Hepatocyte (in vitro differentiated cells): ENCODE results near the gene FAM117B. TPM values are rescaled to one million over a fixed set of nuclear protein-coding genes. Genes with fewer than 3 reads are reported as not detected.

Source experiments
- DNase-seq: peaks from one replicate; pipeline ENCODE4 v3.0.0-alpha.2; 2016; ENCODE audit warnings: low spot score
- H2AFZ ChIP-seq: fragments of 200-600 bp; sonication (generic); 2 replicates; pipeline ENCODE4 v1.6.0; 2016; ENCODE audit warnings: antibody characterized with exemption, mild to moderate bottlenecking
- H3K27ac ChIP-seq: fragments of 200-600 bp; sonication (generic); 2 replicates; pipeline ENCODE4 v1.5.1; 2016; ENCODE audit warnings: mild to moderate bottlenecking
- H3K27me3 ChIP-seq: fragments of 200-600 bp; sonication (generic); 2 replicates; pipeline ENCODE4 v1.6.1; 2016
- H3K36me3 ChIP-seq: fragments of 200-600 bp; sonication (generic); replicated peaks from 2 replicates; pipeline ENCODE4 v1.5.1; 2016; ENCODE audit warnings: low read depth; ENCODE audit not compliant: insufficient read depth
- H3K4me1 ChIP-seq: fragments of 200-600 bp; sonication (generic); 2 replicates; pipeline ENCODE4 v1.5.1; 2016; ENCODE audit warnings: mild to moderate bottlenecking, moderate library complexity; ENCODE audit not compliant: insufficient read depth
- H3K4me2 ChIP-seq: fragments of 200-600 bp; sonication (generic); 2 replicates; pipeline ENCODE4 v1.6.0; 2016
- H3K4me3 ChIP-seq: fragments of 200-600 bp; sonication (generic); 2 replicates; pipeline ENCODE4 v1.5.1; 2016; ENCODE audit warnings: mild to moderate bottlenecking
- H3K79me2 ChIP-seq: fragments of 200-600 bp; sonication (generic); 2 replicates; pipeline ENCODE4 v1.6.0; 2017; ENCODE audit warnings: mild to moderate bottlenecking
- H3K9me2 ChIP-seq: fragments of 200-600 bp; sonication (generic); replicated peaks from 2 replicates; pipeline ENCODE4 v1.6.0; 2017; ENCODE audit warnings: mild to moderate bottlenecking; ENCODE audit not compliant: insufficient read depth
- H3K9me3 ChIP-seq: fragments of 200-600 bp; sonication (generic); 2 replicates; pipeline ENCODE4 v1.5.1; 2016; ENCODE audit warnings: low read depth, mild to moderate bottlenecking
- H4K20me1 ChIP-seq: fragments of 200-600 bp; sonication (generic); 2 replicates; pipeline ENCODE4 v1.6.0; 2016; ENCODE audit warnings: mild to moderate bottlenecking; ENCODE audit not compliant: insufficient read depth, poor library complexity, severe bottlenecking
- EZH2 ChIP-seq: fragments of 200-600 bp; sonication (generic); IDR thresholded peaks from 2 replicates; pipeline ENCODE4 v1.6.1; 2016; ENCODE audit warnings: antibody characterized with exemption, mild to moderate bottlenecking, borderline replicate concordance
- EZH2phosphoT487 ChIP-seq: fragments of 200-600 bp; sonication (generic); IDR thresholded peaks from one replicate; pipeline ENCODE4 v1.6.1; 2018; ENCODE audit warnings: antibody characterized with exemption, mild to moderate bottlenecking, low read depth, moderate library complexity; ENCODE audit not compliant: unreplicated experiment, severe bottlenecking
- WGBS: methylation state at CpG from one replicate; pipeline ENCODE4 v1.1.6; 2016; ENCODE audit warnings: low lambda C conversion rate; ENCODE audit errors: missing lambda C conversion rate; 5-methylcytosine and 5-hydroxymethylcytosine counted together
- polyA plus RNA-seq: library from polyadenylated mRNA; unstranded; fragments of >200 nt; fragmentation: Nextera tagmentation; extraction: Ambion mirVana; gene quantifications from 2 replicates; pipeline ENCODE4 v1.2.1, GENCODE V29; 2016
- total RNA-seq: library from RNA; depleted of rRNA; stranded (reverse); fragments of >200 nt; gene quantifications from 2 replicates; pipeline ENCODE4 v1.2.3, GENCODE V29; 2014
- TF ChIP-seq, protein P1 (sequence below): fragments of 200-600 bp; sonication (generic); IDR thresholded peaks from 2 replicates; pipeline ENCODE4 v1.5.1; 2016; ENCODE audit warnings: antibody characterized with exemption, mild to moderate bottlenecking; ENCODE audit not compliant: poor library complexity

Gene FAM117B
- total and polyA plus RNA-seq, 2 experiments from 2014 or later = 9.0 to 13.8 TPM

DNA sequence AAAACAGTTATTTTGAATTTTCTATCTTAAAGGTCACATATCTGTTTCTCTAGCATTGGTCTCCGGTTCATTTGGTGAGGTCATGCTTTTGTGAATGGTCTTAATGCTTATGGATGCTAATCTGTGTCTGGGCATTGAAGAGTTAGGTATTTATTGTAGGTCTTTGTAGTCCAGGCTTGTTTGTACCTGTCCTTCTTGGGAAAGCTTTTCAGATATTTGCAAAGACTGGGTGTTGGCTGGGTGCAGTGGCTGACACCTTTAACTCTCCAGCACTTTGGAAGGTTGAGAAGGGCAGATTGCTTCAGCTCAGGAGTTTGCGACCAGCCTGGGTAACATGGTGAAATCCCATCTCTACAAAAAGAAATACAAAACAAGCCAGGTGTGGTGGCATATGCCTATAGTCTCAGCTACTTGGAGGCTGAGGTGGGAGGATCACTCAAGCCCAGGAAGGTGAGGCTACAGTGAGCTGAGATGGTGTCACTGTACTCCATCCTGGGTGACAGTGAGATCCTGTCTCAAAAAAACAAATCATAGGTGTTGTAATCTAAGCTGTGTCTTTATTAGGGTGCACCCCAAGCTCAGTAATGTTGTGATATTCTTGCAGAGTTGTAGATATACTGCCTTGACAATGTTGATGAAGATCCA lies 82.3 kb downstream of the FAM117B start:
- Histone ChIP-seq H3K9me2 (no peaks in the 10 kb centered on the region), H3K27ac (no peak overlapping the region), H3K27me3 (no peaks in the 10 kb centered on the region), H3K9me3 (peaks cover 4% of the 10 kb centered on the region), H4K20me1 (no peaks in the 10 kb centered on the region), H2AFZ (no peak overlapping the region), H3K4me3 (no peak overlapping the region), H3K79me2 (peaks cover 64% of the 10 kb centered on the region), H3K4me1 (peaks cover 4% of the 10 kb centered on the region), H3K4me2 (no peak overlapping the region), H3K36me3 (no peaks in the 10 kb centered on the region)
- TF ChIP-seq EZH2 (no peak), EZH2phosphoT487 (no peak)
- TF ChIP-seq, protein P1, sequence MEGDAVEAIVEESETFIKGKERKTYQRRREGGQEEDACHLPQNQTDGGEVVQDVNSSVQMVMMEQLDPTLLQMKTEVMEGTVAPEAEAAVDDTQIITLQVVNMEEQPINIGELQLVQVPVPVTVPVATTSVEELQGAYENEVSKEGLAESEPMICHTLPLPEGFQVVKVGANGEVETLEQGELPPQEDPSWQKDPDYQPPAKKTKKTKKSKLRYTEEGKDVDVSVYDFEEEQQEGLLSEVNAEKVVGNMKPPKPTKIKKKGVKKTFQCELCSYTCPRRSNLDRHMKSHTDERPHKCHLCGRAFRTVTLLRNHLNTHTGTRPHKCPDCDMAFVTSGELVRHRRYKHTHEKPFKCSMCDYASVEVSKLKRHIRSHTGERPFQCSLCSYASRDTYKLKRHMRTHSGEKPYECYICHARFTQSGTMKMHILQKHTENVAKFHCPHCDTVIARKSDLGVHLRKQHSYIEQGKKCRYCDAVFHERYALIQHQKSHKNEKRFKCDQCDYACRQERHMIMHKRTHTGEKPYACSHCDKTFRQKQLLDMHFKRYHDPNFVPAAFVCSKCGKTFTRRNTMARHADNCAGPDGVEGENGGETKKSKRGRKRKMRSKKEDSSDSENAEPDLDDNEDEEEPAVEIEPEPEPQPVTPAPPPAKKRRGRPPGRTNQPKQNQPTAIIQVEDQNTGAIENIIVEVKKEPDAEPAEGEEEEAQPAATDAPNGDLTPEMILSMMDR = no peak
- WGBS = 89% methylated on average over 2 of the region's 2 CpGs
- DNase-seq = no peak

DNA sequence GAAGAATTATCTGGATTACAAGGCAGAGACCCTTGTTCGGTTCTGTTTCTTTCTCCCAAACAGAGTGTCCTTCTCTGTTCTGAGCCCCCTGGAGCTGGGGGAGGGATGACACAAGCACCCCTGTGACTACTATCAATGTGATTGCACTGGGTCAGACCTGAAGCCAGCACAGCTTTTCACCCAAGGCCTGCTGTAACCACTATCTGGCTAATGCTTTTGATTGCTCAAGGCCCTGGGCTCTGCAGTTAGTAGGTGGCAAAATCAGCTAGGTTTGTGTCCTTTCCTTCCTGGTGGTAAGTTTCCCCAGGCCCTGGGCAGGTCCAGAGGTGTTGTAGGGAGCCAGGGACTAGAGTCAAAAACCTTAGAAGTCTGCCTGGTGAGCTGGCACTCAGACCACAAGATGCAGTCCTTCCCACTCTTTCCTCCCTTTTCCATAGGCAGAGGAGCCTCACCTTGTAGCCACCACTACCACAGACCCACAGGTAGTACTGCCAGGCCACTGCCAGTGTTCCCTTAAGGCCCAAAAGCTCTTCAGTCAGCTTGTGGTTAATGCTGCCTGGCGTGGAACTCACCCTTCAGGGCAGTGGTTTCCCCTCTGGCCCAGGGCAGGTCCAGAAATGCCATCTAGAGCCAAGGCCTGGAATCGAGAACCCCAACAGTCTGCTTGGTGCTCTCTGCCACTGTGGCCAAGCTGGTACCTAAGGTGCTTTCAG lies 83.0 kb downstream of the FAM117B start:
- peaks cover 4% of the 10 kb centered on the region for H3K4me1 ChIP-seq
- TF ChIP-seq EZH2 = no peak
- TF ChIP-seq, protein P1 = no peak
- TF ChIP-seq EZH2phosphoT487 = no peak
- H3K79me2 ChIP-seq = peaks cover 57% of the 10 kb centered on the region
- WGBS = 97% methylated on average over 3 of the region's 3 CpGs
- peaks cover 4% of the 10 kb centered on the region for H3K9me3 ChIP-seq
- no peak overlapping the region for H3K4me2 ChIP-seq
- no peak overlapping the region for H2AFZ ChIP-seq
- no peak overlapping the region for H3K27ac ChIP-seq
- H3K9me2 ChIP-seq = no peaks in the 10 kb centered on the region
- H3K36me3 ChIP-seq = no peaks in the 10 kb centered on the region
- H3K27me3 ChIP-seq = no peaks in the 10 kb centered on the region
- H3K4me3 ChIP-seq = no peak overlapping the region
- no peak for DNase-seq
- no peaks in the 10 kb centered on the region for H4K20me1 ChIP-seq

DNA sequence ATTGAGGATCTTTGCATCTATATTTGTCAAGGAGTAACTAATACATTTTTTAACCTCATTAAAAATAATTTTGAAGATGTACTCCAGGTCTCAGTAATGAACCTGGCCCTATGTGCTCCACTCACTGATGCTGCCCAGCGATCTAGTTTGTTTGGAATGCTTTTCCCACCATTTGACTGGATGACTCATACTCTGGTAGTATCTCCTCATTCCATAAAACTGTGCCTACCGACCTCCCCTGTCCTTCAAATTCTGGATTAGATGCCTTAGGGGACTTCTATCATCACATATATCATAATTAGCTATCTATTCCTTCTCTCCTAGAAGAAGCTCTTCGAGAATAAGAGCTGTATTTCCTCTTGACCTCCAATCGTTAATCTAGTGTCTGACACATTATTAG lies 83.8 kb downstream of the FAM117B start:
- H3K79me2 ChIP-seq = peaks cover 49% of the 10 kb centered on the region
- WGBS = 49% methylated on average over 4 of the region's 4 CpGs
- DNase-seq = peak; percentile 16

More for the DNA sequence above, 83.8 kb downstream of the FAM117B start:
- Histone ChIP-seq H3K4me1 (peaks cover 4% of the 10 kb centered on the region), H3K36me3 (no peaks in the 10 kb centered on the region), H2AFZ (no peak overlapping the region), H3K27me3 (no peaks in the 10 kb centered on the region), H3K4me3 (no peak overlapping the region), H3K27ac (no peak overlapping the region), H3K9me2 (no peaks in the 10 kb centered on the region), H3K9me3 (peaks cover 4% of the 10 kb centered on the region), H4K20me1 (no peaks in the 10 kb centered on the region), H3K4me2 (no peak overlapping the region)
- TF ChIP-seq EZH2phosphoT487 (no peak), EZH2 (no peak)
- TF ChIP-seq, protein P1 = no peak
